ENCODE results near the gene CCDC57. TPM values are rescaled to one million over a fixed set of nuclear protein-coding genes. Genes with fewer than 3 reads are reported as not detected.

The CCDC57 gene
- total RNA-seq, 1 experiment from 2014 or later = 140 TPM

DNA sequence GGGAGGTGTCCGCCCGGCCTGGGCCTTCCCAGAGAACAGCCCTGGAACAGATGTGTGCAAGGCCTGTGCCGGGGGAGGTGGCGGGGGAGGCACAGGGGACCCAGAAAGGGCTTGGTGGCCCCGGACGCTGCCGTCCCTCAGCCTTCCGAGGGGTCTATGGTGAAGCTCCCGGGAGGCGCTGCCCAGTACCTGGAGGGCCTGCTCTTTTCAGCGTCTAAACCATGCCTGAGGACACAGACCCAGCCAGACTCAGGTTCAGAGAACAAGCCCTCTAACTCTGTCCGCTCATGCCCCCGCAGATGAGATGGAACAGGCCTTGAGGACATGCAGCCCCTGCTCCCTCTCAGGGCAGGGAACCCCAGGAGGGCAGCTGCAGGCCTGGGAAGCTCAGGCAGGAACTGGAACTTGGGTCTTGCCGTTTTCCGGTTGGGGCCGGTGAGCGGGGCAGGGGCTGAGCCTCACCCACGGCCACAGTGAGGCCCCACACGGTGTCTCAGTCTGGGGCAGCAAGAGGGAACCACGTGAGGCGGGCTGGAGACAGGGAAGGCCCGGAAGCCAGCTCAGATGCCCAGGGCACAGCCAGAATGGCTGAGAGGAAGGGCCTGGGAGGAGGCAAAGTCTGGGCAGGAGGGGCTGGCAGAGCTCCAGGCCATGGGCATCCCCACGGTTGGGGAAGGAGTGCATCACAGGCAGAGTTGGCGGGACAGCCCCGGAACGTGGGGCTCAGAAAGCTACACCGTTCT lies 28.7 kb upstream of the CCDC57 start:
- no peak overlapping the region for H2AFZ ChIP-seq
- ChIA-PET CTCF (interaction anchor here (0.5 to 0.7 kb wide), 3 partner anchors 35 to 92 kb away, joined by 3 to 5 read pairs (median 3); partner anchors contain the start of gene SECTM1), POLR2A (ENCODE audit: unreplicated experiment) (interaction anchor here (0.5 to 1.2 kb wide), 7 partner anchors 10 to 218 kb away, joined by 3 to 15 read pairs (median 4); partner anchors contain the start of gene LRRC45)
- no peak overlapping the region for H3K4me2 ChIP-seq
- no peak for TF ChIP-seq EZH2 (IDR thresholded peaks at IDR 0.05; ENCODE audit: low read depth)
- TF ChIP-seq, protein P1, sequence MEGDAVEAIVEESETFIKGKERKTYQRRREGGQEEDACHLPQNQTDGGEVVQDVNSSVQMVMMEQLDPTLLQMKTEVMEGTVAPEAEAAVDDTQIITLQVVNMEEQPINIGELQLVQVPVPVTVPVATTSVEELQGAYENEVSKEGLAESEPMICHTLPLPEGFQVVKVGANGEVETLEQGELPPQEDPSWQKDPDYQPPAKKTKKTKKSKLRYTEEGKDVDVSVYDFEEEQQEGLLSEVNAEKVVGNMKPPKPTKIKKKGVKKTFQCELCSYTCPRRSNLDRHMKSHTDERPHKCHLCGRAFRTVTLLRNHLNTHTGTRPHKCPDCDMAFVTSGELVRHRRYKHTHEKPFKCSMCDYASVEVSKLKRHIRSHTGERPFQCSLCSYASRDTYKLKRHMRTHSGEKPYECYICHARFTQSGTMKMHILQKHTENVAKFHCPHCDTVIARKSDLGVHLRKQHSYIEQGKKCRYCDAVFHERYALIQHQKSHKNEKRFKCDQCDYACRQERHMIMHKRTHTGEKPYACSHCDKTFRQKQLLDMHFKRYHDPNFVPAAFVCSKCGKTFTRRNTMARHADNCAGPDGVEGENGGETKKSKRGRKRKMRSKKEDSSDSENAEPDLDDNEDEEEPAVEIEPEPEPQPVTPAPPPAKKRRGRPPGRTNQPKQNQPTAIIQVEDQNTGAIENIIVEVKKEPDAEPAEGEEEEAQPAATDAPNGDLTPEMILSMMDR (conservative IDR thresholded peaks at IDR 0.05) = no peak
- H3K36me3 ChIP-seq (ENCODE audit: low read depth) = 0 out of 2 replicates have a peak, but pooled peaks cover 6% of the 10 kb centered on the region
- H3K27ac ChIP-seq = no peak overlapping the region
- no peaks in the 10 kb centered on the region for H3K9me3 ChIP-seq (ENCODE audit: insufficient read depth, low read depth)
- H3K27me3 ChIP-seq (ENCODE audit: insufficient read depth, low read depth) = no peaks in the 10 kb centered on the region
- peaks cover 81% of the 10 kb centered on the region; the same call in 1 of the 2 replicates for H3F3A ChIP-seq (ENCODE audit: insufficient read depth, low read depth)
- intact Hi-C loops (cut with micrococcal nuclease; ENCODE audit: unreplicated experiment) = loop anchor here (5.0 to 10.0 kb wide), 2 partner anchors 34 to 207 kb away; partner anchors contain the start of genes DCXR and RAC3
- no TSS peak for BruUV-seq (replicated peaks)
- H3K79me2 ChIP-seq (ENCODE audit: low read depth) = peaks cover 10% of the 10 kb centered on the region; the same call in 1 of the 2 replicates
- H3K4me1 ChIP-seq (replicated peaks; ENCODE audit: insufficient read depth) = peaks cover 10% of the 10 kb centered on the region
- H3K4me3 ChIP-seq = no peak overlapping the region
- H3K9me2 ChIP-seq (ENCODE audit: insufficient read depth) = no peaks in the 10 kb centered on the region
- DNase-seq = peak in 1 of 2 experiments; percentile 79
- peaks cover 81% of the 10 kb centered on the region for H4K20me1 ChIP-seq (ENCODE audit: insufficient read depth)

DNA sequence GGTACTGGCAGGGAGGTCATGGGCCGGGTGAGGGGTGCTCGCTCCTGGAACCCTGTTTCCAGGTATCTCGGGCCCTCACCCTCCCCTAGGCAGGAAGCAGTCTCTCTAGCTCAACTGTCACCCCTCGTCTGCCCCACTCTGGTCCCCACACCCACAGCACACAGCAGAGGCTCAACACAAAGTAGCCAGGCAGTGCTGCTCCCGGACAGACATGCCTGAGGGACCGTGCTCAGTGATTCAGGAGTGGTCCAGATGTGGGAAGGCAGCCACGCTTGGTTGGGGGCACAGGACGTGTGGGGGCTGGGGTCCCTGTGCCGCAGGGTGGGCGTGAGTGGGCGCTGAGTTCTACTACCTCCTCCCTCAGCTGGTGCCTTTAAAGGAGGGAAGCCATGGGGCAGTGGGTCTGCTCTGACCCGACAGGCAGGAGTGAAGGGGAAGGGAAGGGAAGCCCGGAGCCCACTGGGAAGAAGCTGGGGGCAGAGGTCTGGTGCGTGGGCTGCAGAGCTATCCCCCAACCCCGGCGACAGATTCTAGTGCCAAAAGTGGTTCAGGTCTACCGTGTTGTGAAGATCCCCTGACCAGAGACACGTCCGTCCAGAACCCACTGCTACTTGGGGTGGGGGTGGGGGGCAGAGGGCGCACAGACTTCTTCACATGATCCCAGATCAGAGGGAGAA lies 28.0 kb upstream of the CCDC57 start:
- H3F3A ChIP-seq (ENCODE audit: insufficient read depth, low read depth) = peaks cover 81% of the 10 kb centered on the region; the same call in 1 of the 2 replicates

More for the DNA sequence above, 28.0 kb upstream of the CCDC57 start:
- no peak overlapping the region for H3K27ac ChIP-seq
- H3K4me3 ChIP-seq = no peak overlapping the region
- intact Hi-C loops (cut with micrococcal nuclease; ENCODE audit: unreplicated experiment) = loop anchor here (5.0 to 10.0 kb wide), 2 partner anchors 33 to 206 kb away; partner anchors contain the start of genes DCXR and RAC3
- peaks cover 81% of the 10 kb centered on the region for H4K20me1 ChIP-seq (ENCODE audit: insufficient read depth)
- H3K4me2 ChIP-seq = no peak overlapping the region
- ChIA-PET POLR2A (ENCODE audit: unreplicated experiment) (no interaction called here), CTCF (no interaction called here)
- TF ChIP-seq, protein P1 (conservative IDR thresholded peaks at IDR 0.05) = no peak
- TF ChIP-seq EZH2 (IDR thresholded peaks at IDR 0.05; ENCODE audit: low read depth) = no peak
- no peaks in the 10 kb centered on the region for H3K9me3 ChIP-seq (ENCODE audit: insufficient read depth, low read depth)
- no peaks in the 10 kb centered on the region for H3K9me2 ChIP-seq (ENCODE audit: insufficient read depth)
- DNase-seq = no peak
- H3K4me1 ChIP-seq (replicated peaks; ENCODE audit: insufficient read depth) = peaks cover 8% of the 10 kb centered on the region
- H2AFZ ChIP-seq = no peak overlapping the region
- H3K36me3 ChIP-seq (ENCODE audit: low read depth) = no peaks in the 10 kb centered on the region
- no TSS peak for BruUV-seq (replicated peaks)
- H3K27me3 ChIP-seq (ENCODE audit: insufficient read depth, low read depth) = no peaks in the 10 kb centered on the region
- peaks cover 8% of the 10 kb centered on the region; the same call in 1 of the 2 replicates for H3K79me2 ChIP-seq (ENCODE audit: low read depth)

Data from PC-9 (cell line).